GM03348 (cell line): ENCODE data around the gene CNGB1.
"Not testable (repeated sequence)": the region's sequence is repeated elsewhere in the genome, so short reads cannot be mapped to it uniquely, and the experiment has no call there.

Experiments
- DNase-seq: peaks from one replicate; pipeline ENCODE4 v3.0.0; 2012; ENCODE audit warnings: low spot score

The CNGB1 gene

GRCh38 chr16:57903656-57904055, 67.3 kb downstream of the CNGB1 start:
- no peak for DNase-seq

- DNase-seq: no peak
These were observed 69.4 kb downstream of the CNGB1 start for GRCh38 chr16:57901480-57902069.

- no peak for DNase-seq
These were observed 70.0 kb downstream of the CNGB1 start for GRCh38 chr16:57900796-57901479.

GRCh38 chr16:57899771-57900661, 70.9 kb downstream of the CNGB1 start:
- peak; percentile 84 for DNase-seq

- DNase-seq: no peak
These were observed 72.0 kb downstream of the CNGB1 start for GRCh38 chr16:57898961-57899360.

GRCh38 chr16:57897996-57898395, 72.9 kb downstream of the CNGB1 start:
- DNase-seq: no peak

GRCh38 chr16:57897053-57897784, 73.7 kb downstream of the CNGB1 start:
- no peak for DNase-seq

- DNase-seq: not testable (repeated sequence)
These were observed 75.8 kb downstream of the CNGB1 start for GRCh38 chr16:57895081-57895547.

- DNase-seq: no peak
These were observed 76.4 kb downstream of the CNGB1 start for GRCh38 chr16:57894390-57895080.

GRCh38 chr16:57893559-57894389, 77.2 kb downstream of the CNGB1 start:
- DNase-seq: peak; percentile 77

GRCh38 chr16:57893217-57893558, 77.7 kb downstream of the CNGB1 start:
- no peak for DNase-seq

- no peak for DNase-seq
These were observed 78.4 kb downstream of the CNGB1 start for GRCh38 chr16:57892447-57893096.

GRCh38 chr16:57892041-57892440, 78.9 kb downstream of the CNGB1 start:
- DNase-seq: no peak

GRCh38 chr16:57890752-57891111, 80.2 kb downstream of the CNGB1 start:
- no peak for DNase-seq

- DNase-seq: peak; percentile 42
These were observed 80.8 kb downstream of the CNGB1 start for GRCh38 chr16:57889960-57890751.

- no peak for DNase-seq
These were observed 81.4 kb downstream of the CNGB1 start for GRCh38 chr16:57889522-57889921.

GRCh38 chr16:57889111-57889510, 81.8 kb downstream of the CNGB1 start:
- DNase-seq: no peak

GRCh38 chr16:57888128-57888527, 82.8 kb downstream of the CNGB1 start:
- DNase-seq: no peak

GRCh38 chr16:57887711-57888110, 83.2 kb downstream of the CNGB1 start:
- no peak for DNase-seq
